ENCODE measurements around the gene PRKG1. TPM values are rescaled to one million over a fixed set of nuclear protein-coding genes. Genes with fewer than 3 reads are reported as not detected.

The PRKG1 gene
- total and polyA plus RNA-seq, 12 donors, result 3.8 to 48.1 (median 29.9) TPM

- Histone ChIP-seq H3K4me3 (no peak overlapping the region), H3K4me1 (peaks cover 0 to 36% (median 6%) of the 10 kb centered on the region in 9 donors), H3K9me3 (no peaks in the 10 kb centered on the region), H3K27ac (no peak overlapping the region), H3K36me3 (no peaks in the 10 kb centered on the region), H3K27me3 (no peaks in the 10 kb centered on the region)
- intact Hi-C loops (cut with DNase I), result no loop called here
- WGBS, 2 donors, result 65 to 68% methylated on average over 2 of the region's 2 CpGs
- no peak for TF ChIP-seq CTCF (IDR thresholded peaks at IDR 0.05)
- DNase-seq (no peak), ATAC-seq (no peak)
These were observed 301.5 kb downstream of the PRKG1 start for GRCh38 chr10:51375790-51376189.

GRCh38 chr10:51377070-51377931, 303.0 kb downstream of the PRKG1 start:
- DNase-seq (no peak), ATAC-seq (peak; percentile 38 to 86 (median 78))
- no peaks in the 10 kb centered on the region for H3K36me3 ChIP-seq
- intact Hi-C loops (cut with DNase I), result no loop called here
- WGBS, 2 donors, result 71 to 79% methylated on average over 4 of the region's 4 CpGs
- H3K27me3 ChIP-seq, result no peaks in the 10 kb centered on the region
- H3K4me1 ChIP-seq, result peaks cover 0 to 41% (median 13%) of the 10 kb centered on the region in 9 donors
- TF ChIP-seq CTCF (IDR thresholded peaks at IDR 0.05), result no peak
- no peak overlapping the region for H3K4me3 ChIP-seq
- peak overlapping the region in 2 of 10 donors; percentile 20 to 25 for H3K27ac ChIP-seq
- no peaks in the 10 kb centered on the region for H3K9me3 ChIP-seq

GRCh38 chr10:51377932-51378599, 303.8 kb downstream of the PRKG1 start:
- intact Hi-C loops (cut with DNase I), result no loop called here
- H3K4me1 ChIP-seq, result peaks cover 0 to 43% (median 13%) of the 10 kb centered on the region in 9 donors
- peak overlapping the region in 1 of 10 donors; percentile 8 for H3K27ac ChIP-seq
- H3K4me3 ChIP-seq, result no peak overlapping the region
- H3K27me3 ChIP-seq, result no peaks in the 10 kb centered on the region
- DNase-seq (no peak), ATAC-seq (peak in 3 of 8 donors; percentile 13 to 24 (median 22))
- WGBS, 2 donors, result 67 to 73% methylated on average over 3 of the region's 3 CpGs
- H3K9me3 ChIP-seq, result no peaks in the 10 kb centered on the region
- no peak for TF ChIP-seq CTCF (IDR thresholded peaks at IDR 0.05)
- no peaks in the 10 kb centered on the region for H3K36me3 ChIP-seq

DNA sequence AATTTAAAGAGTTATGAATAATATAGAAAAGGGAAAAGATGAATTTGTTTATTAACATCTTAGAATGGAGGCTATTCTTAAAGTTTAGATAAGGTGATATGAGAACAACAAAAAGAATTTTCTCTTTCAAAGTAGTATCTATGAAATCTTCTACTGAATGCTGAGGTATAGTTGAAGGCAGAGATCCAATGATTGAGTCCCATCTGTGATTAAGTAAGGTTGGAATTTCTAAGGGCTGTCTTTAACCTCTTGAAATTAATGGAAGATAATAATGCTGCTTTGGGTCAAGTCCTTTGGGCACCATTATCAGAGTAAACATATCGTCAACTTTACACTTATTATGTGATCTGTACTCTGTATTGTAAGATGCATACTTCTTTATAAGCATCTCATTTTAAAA, 307.9 kb downstream of the PRKG1 start:
- WGBS, 2 donors, result 80 to 86% methylated on average over 1 of the region's 1 CpG
- Histone ChIP-seq H3K36me3 (no peaks in the 10 kb centered on the region), H3K4me3 (no peak overlapping the region), H3K4me1 (peaks cover 0 to 42% (median 13%) of the 10 kb centered on the region in 9 donors), H3K27me3 (no peaks in the 10 kb centered on the region), H3K9me3 (no peaks in the 10 kb centered on the region), H3K27ac (no peak overlapping the region)
- no peak for DNase-seq
- no peak for ATAC-seq
- intact Hi-C loops (cut with DNase I), result loop anchor here in 3 of 10 donors (10.0 kb wide), 3 partner anchors 307 to 833 kb away; partner anchors contain the start of gene PRKG1 (in 1 of the 3)
- TF ChIP-seq CTCF (IDR thresholded peaks at IDR 0.05), result no peak
